SIG-M5 treated with dmso at 0.1 percent for 504 hours (cell line): ENCODE data around the gene NARS2.
A peak's percentile ranks its signal among the peaks of the same experiment; 100 is the strongest.

Experiments
- DNase-seq: peaks from one replicate; lab custom pipeline; 2025; ENCODE audit not compliant: unreplicated experiment; lab: John Stamatoyannopoulos, UW

Gene NARS2

GRCh38 chr11:78446210-78446609, 128.5 kb downstream of the NARS2 start:
- DNase-seq, result no peak

GRCh38 chr11:78444726-78445125, 129.9 kb downstream of the NARS2 start:
- DNase-seq, result no peak

- DNase-seq, result no peak
Measured at GRCh38 chr11:78441956-78442355, 132.7 kb downstream of the NARS2 start.

- DNase-seq, result no peak
Measured at GRCh38 chr11:78438298-78438975, 136.2 kb downstream of the NARS2 start.

DNA sequence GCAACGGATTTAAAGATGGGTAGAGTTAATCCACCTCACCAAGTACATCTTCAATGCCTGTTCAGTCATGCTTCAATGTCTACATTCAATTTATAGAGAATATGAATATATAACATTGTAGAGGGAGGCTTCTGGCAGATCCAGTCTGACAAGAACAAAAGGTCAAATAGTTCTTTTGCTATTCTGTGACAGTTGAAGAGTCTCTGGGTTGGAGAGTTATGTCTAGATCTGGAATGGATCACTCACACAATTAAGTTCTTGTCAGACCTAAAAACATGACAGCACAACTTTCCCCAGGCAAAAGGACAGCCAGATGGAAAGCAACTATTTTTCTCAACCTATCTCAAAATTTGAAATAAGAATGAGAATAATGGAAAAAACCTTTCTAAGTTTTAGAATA, 141.7 kb downstream of the NARS2 start:
- no peak for DNase-seq

DNA sequence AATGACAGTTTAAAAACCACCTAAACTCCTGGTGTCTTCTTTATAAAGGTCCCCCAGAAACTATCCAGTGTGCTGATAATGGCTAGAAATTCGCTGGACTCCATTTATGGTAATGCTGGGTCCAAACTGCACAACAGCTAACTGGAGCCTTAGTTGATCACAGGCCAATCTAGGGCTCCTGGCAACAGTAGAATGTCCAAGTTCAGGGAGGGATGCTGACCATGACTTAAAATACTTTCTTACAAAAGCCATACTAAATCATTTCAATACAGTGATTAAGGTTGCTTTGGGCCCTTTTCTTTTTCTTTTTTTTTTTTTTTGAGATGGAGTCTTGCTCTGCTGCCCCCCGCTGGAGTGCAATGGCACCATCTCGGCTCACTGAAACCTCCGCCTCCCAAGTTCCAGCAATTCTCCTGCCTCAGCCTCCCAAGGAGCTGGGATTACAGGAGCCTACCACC, 142.6 kb downstream of the NARS2 start:
- no peak for DNase-seq

GRCh38 chr11:78429660-78430059, 145.0 kb downstream of the NARS2 start:
- DNase-seq, result no peak

DNA sequence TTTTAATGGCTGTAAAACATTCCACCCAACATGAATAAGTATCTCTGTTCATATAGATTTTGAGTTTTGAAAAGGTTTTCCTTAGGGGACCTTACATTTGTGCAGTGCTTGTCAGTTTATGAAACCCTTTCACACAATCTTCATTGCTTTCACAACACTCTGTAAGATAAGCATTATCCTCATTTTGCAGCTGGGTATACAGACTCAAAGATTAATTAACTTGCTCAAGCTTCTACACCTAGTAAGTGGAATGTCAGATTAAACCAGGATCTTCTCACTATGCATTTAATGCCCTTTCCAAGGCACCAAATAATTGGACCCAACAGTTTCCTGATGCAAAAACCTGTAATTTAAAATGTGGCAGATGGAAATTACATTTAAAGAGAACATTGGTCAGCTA, 145.5 kb downstream of the NARS2 start:
- DNase-seq, result no peak

- DNase-seq, result no peak
Measured at GRCh38 chr11:78428773-78429172, 145.9 kb downstream of the NARS2 start.

- no peak for DNase-seq
Measured at GRCh38 chr11:78428266-78428636, 146.4 kb downstream of the NARS2 start.

DNA sequence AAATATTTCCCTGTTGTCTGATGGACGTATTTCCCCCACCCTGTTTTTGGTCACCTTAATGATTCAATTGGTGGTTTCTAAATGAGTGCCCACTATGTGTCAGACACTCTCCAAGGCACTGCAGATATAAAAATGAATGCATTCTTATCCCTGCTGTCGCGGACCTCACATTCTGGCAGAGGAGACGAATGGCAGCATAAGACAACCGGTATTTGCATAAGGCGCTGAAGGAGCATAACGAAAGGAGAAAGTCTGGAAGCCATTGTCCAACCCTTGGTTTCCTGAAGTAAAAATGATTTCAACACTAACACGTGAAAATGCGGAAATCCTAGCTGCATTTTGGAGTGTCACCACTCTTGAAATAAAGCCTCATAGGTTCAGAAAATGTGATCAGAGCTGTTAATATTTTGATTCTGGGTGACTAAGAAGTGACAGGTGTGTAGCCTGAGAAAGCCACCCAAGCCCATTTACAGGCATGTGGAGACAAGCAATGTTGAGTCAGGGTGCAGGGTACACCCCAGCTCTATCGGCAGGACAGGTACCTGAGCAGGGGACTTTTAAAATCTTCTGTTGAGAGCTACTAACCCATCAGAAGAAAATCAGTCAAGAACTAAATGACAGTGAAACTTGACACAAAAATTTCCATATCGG, 146.9 kb downstream of the NARS2 start:
- peak; percentile 24 for DNase-seq

DNA sequence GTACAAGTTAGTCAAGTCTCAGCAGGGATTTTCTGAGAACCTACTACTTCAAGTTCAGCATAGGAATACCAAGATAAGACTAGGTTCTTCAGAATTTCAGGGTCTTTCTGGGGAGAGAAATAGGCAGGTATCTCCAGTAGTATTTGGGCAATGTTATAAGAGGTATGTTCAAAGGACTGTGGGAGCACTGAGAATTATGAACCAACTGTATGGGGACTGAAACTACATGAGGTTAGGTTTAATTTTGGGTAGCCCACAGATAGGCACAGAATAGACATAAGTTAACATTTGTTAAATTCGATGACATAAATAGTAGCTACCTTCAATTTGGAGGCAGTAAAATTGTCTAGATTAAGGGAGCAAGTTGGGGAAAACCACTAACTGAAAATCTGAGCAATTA, 147.8 kb downstream of the NARS2 start:
- DNase-seq, result no peak

DNA sequence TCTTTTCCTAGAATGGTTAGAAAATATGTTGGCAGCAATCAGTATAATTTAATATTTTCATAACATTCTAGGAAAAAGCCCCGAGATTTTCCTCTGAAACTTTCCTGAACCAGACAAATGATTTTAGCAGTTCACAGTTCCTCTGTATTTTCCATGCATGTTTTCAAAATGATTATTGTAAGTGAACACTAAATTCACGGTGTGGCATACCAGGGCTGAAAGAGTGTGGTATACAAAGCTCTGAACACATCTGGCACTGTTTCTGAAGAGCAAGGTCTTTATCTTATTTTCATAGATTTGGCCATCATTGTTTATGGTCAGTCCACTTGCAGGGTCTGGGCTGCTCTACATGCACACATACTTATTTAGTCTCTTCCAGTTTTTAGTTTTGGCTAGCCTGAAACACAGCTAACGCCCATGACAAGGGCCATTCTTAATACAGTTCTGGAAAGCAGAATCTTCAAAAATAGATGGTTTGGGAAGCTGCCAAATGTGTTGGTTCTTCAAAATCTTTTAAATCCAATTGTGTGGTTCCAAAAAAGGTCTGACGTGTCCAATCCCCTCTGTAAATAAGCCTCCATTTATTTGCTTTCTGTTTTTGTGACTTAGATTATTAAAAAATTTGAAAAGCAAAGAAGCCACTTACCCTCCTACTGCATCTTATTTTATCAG, 149.1 kb downstream of the NARS2 start:
- no peak for DNase-seq

DNA sequence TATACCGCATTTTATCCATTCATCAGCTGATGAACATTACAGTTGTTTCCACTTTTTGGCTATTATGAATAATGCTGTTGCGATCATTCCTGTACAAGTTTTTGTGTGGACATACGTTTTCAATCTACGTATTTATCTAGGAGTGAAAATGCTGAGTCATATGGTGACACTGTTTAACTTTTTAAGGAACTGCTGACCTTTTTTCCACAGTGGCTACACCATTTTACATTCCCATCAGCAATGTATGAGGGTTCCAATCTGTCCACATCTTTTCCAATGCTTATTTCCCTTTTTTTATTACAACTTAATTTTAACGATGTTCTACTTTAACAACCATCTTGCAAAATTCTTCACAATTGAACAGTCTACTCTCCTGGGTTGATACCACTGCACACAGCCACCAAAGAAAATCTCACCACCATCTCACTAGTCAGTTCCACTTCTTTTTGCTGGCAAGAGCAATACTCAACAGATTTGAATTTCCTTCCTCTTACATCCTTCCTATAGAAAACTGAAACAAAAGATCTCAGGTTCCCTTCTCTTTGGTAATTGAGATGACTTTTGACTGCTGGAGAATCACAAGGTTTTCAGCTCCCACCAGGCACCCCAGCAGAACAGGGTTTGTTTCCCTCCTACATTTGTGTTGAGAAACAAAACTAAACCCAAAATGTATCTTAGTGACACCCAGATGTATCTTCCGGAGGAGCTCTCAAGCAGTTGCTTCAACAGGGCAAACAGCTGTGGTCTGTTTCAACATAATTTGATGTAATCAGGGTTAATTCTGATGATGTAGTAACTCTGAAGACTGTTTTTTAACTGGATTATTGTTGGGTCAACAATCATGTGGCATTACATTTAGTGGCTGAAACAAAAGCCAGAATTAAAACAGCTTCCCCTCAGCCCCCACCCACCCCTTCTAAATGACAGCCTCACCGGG, 150.1 kb downstream of the NARS2 start:
- peak; percentile 83 for DNase-seq

DNA sequence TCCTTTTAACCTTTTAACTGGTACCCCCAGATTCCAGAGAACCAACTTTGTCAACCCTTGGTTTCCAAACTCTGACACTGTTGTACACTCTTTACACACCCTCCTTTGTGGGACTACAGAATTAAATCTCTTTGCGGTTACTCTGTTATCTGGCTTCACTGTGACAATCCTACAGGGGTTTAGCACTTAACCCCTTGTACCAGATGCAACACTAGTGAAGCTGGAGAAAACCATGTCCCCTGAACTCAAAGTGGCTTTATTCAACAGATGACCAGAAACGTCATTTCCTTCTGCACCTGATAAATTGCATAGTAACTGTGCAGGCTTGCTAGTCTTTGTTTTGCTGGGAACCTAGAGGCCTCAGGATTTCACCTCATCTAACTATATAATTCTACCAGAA, 151.4 kb downstream of the NARS2 start:
- DNase-seq, result no peak

DNA sequence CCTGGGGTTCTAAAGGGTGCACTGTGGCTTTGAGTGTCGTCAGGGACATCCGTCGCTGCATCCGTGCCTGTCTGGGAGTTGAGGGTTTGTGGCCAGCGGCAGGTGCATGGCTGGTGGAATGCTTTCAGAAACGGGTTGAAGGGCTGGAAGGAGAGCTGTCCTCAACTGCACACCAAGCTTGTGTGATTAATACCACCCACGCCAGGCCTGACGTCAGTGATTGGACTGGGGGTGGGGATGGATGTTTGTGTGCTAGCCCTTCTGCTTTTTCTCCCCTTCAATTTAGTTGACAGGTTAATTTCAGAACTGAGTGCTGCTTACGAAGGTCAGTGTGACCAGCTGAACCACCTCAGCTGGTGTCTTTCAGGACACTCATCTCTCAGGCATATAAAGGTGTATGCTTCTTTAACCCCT, 153.9 kb downstream of the NARS2 start:
- no peak for DNase-seq

DNA sequence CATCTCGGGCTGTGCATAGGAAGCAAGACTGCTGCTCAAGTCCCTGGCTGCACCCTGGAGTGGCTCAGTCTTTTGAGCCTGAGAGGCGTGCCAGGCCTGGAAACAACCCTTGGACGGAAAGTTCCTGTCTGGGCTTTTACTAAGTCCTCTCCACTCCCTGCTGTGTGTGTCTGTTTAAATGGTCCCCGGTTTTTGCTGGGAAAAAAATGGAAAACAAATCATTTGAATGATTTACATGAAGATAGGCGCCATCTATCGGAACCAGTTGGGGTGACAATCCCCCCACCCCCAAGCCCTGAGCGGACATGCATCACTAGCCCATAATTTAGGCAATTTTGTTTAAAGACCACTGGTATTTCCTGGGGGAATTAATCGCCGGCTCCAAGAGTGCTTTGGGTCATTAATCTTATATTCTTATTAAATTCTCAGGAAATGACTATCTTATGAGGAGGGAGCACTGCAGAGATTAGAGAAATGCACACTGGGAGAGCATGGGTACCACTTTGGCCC, 154.4 kb downstream of the NARS2 start:
- DNase-seq, result peak; percentile 19

GRCh38 chr11:78419327-78419726, 155.3 kb downstream of the NARS2 start:
- DNase-seq, result peak; percentile 62

GRCh38 chr11:78418584-78419211, 156.0 kb downstream of the NARS2 start:
- no peak for DNase-seq

DNA sequence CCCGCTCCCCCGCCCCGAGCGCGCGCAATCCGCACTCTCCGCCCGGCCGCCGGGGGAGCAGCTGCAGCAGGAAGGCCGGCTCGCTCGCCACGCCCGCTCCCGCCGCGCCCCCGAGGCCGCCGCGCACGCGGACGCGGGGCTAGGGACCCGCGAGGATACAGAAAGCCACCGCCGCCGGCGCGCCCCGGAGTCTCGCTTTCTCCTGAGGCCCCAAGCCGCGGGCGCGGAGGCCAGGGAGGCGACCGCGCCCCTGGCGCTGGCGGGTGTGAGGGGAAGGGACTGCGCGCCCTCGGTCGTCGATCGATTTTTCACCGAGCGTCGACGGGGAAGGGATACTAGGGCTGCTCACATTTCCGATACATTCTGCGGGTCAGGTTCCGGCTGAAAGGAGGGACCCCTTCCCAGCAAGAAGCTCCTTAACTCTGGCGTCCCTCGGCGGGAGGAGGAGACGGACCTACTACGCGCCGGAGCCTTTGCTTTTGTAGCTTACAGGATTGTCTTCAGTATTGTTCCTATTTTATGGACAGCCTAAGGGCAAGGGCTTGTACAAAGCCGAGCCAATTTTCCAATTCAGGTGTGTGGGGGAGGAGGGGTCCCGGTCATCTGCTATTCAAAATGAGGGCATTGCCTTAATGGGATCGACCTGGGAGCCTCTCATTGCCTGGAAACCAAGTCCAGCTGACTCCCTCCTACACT, 156.6 kb downstream of the NARS2 start:
- peak; percentile 67 for DNase-seq
